Forelimb muscle (tissue), 1 donor: ENCODE results near the gene MAML2. TPM values are rescaled to one million over a fixed set of nuclear protein-coding genes. Genes with fewer than 3 reads are reported as not detected.

Source experiments
- DNase-seq: peaks from one replicate; pipeline ENCODE4 v3.0.0-alpha.2; 2013; ENCODE audit warnings: low read depth
- polyA plus RNA-seq: library from polyadenylated mRNA; unstranded; fragments of 120-200 nt; gene quantifications from one replicate; pipeline ENCODE4 v1.2.1, GENCODE V29; 2013; ENCODE audit not compliant: insufficient read length

Gene MAML2
- polyA plus RNA-seq, 1 donor: 4.4 TPM

DNA sequence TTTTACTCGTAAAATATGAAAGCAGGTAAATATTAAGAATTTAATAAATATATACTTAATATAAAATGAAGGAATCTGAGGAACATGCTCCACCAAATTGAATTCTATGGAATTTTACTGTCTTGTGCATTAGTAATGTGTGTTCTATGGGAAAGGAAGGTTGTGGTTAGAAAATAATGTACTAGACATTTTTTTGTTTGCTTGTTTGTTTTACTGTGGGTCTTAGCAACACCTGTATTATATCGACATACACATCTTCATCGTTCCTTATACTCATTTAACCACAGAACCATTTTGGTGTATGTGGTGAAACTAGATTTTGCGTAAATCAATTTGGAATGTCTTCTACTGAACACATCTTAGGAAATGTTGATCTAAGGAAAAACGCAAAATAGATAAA is 304.9 kb downstream of the MAML2 start:
- no peak for DNase-seq

GRCh38 chr11:96037405-96037949 is 305.5 kb downstream of the MAML2 start:
- no peak for DNase-seq

GRCh38 chr11:96036863-96037262 is 306.1 kb downstream of the MAML2 start:
- DNase-seq: no peak

- DNase-seq: no peak
Measured at GRCh38 chr11:96035740-96036078, 307.3 kb downstream of the MAML2 start.

DNA sequence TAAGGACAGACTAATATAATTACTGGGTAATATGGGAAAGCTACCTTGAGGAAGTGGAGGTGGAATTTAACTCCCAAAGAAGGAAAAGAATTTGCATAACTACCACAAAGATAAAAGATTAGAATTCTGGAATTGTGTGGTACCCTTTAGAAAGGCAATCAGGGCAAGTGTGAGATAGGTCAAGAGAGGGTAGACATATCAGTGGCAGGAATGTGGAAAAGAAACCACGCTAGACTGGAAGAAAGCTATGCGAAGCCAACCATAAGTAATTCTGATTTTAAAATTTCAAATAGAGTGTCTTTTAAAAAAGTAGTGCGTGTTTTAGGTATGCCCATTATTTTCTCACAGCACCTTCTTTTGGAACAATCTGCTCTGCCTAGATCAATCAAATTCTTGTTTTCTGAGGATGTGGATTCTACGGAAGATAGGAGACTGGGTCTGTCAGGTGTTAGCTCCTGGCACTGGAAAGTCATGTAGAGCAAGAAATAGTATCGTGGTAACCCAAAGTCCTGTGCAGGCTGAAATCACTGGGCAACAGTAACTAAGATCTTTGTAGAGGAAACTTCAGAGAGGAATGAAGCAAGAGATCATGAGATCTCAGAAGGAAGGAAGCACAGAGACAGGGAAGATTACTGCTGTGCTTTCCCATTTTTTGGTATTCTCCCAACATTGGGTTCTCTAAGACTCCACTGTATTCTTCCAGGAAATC is 307.8 kb downstream of the MAML2 start:
- no peak for DNase-seq

GRCh38 chr11:96033599-96033998 is 309.4 kb downstream of the MAML2 start:
- DNase-seq: no peak

DNA sequence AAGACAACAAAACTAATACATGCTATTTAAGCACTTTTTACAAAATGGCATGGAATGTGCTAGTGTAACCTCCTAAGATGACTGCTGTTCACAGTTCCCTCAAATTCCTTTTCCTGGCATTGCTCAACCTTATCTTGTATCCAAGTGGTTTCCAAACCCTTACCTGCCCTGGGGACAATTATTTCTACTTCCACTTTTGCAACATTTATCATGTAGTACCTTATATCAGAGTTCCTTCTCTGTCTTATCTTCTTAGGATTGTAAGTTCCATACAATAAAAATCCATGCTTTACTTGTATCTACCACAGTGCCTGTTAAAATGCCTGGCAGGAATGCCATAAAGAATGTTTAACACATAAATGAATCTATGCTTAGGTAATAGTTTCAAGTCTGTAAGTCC is 309.9 kb downstream of the MAML2 start:
- no peak for DNase-seq

GRCh38 chr11:96028746-96029145 is 314.2 kb downstream of the MAML2 start:
- DNase-seq: no peak

GRCh38 chr11:96027021-96027420 is 316.0 kb downstream of the MAML2 start:
- no peak for DNase-seq

GRCh38 chr11:96026310-96026709 is 316.7 kb downstream of the MAML2 start:
- no peak for DNase-seq

GRCh38 chr11:96024666-96025065 is 318.3 kb downstream of the MAML2 start:
- DNase-seq: no peak

- DNase-seq: no peak
Measured at GRCh38 chr11:96023275-96023674, 319.7 kb downstream of the MAML2 start.

DNA sequence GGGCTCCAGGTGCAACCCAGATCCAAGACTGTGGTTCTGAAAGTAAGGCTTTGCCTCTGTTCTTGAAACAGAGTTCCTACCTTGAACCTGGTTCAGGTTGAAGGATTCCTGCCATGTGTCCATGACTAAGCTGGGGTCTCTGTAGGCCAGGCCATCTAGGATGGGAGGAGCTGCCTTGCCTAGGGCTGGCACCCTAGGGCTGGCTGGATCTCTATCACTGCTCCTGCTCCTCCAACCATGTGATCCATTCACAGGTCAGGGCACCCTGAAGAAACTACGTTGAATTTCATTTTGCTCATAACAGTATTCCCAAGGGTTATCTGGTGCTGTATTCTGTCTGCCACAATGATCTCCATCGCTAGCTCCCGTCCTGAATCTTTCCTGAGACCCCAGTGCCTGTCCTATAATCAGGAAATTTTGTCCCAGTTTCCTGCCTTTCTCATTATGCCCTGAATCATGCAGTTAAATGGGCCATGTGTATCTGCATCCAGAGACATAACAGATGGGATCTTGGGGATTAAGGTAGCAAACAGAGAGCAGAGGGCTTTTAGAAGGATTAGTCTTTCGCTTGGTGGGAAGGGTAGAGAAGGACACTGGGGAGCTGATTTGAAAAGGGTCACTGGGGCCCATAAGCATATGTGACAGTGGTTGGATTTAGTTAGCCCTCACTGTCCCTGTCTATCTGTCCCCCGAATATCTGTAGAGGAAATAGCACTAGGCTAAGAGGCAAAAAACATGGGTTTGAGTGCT is 320.9 kb downstream of the MAML2 start:
- DNase-seq: no peak

DNA sequence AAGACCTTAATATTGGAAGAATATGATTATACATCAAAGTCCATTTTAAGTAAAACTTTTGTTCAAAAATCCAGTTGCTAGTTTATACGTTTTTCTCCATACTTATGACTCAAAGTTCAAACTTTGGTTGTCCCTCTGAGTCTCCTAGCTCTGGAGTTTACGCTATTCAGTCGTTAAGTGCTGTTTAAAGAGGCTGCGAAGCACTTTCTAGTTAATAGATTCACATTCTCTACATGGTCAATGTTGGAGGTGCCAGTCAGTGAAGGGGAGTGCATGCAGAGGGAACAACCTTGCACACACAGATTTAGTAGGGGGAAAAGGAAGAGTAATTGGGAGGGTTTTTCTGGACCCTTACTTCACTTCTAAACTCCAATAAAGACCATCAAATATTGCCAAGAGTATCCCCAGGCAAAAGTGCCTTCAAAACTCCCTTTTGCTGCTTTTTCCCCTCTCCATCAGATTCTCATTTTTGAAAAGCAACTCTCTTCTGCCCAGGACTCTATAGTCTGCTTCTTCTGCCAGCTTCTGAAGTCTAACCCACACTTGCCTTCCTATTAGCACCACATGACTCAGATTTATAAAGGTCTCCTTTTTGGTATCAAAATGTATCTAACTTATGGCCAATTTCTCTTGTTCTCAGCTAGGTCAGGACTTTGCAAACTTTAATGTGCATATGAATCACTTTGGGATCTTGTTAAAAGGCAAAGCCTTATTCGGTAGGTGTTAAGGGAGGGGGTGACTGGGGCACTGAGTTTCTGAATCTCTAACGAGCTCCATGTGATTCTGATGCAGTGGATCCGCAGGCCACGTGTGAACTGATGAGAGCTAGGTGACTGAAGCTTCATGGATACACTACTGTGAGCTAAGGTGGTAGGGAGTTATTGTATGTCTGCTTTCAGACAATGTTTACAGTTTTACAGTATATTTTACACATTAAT is 322.9 kb downstream of the MAML2 start:
- no peak for DNase-seq

GRCh38 chr11:96019281-96019680 is 323.7 kb downstream of the MAML2 start:
- DNase-seq: no peak

GRCh38 chr11:96017856-96018255 is 325.1 kb downstream of the MAML2 start:
- DNase-seq: no peak

DNA sequence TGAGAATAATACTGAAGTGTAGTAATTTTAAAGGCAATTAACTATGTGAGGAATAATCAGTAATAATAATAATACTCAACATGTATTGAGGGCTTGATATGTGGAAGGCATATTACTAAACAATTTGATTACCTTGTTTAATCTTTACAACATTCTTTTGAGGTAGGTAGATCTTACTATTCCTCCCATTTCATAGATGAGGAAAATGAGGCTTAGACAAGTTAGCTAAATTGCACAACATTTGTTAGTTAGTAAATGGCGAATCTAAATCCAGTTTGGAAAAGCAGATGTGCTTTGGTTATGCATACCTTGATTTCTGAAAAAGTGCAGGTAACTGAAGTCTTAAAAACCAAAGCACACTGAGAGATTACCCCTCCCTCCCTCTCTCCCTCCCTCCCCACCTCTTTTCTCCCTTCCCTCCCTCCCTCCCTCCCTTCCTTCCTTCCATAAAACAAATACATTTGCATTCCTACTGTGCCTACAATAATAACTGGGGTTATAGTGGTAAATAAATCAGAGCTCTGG is 326.0 kb downstream of the MAML2 start:
- no peak for DNase-seq

DNA sequence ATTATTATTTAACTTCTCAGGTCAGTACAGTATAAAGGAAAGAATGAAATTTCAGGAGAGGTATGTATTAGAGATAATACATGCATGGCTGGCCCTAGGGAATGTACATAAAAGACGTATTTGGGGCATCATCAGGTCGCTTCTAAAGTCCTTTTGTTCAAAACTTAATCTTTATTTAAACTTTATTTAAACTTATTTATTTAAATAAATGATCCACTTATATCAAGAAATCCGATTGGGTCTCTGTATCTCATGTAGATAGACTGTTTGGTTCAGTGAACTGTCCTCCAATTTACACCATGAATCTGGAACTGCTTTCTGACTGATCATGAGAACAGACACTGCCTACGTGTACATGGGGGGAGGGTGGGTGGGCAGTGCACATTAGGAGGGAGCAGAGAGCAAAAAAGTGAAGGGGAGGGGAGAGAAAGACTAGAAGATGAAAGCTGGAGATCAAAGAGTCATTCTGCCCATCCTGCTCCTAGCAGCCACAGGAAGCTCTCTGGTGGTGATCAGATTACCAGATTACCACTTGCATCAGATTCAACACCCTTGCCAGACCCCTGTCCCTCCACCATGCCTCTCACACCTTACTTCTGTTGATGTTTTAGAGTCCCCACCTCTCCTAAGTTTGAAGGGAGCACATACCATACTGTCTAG is 327.0 kb downstream of the MAML2 start:
- no peak for DNase-seq

- DNase-seq: no peak
Measured at GRCh38 chr11:96014217-96014616, 328.8 kb downstream of the MAML2 start.

DNA sequence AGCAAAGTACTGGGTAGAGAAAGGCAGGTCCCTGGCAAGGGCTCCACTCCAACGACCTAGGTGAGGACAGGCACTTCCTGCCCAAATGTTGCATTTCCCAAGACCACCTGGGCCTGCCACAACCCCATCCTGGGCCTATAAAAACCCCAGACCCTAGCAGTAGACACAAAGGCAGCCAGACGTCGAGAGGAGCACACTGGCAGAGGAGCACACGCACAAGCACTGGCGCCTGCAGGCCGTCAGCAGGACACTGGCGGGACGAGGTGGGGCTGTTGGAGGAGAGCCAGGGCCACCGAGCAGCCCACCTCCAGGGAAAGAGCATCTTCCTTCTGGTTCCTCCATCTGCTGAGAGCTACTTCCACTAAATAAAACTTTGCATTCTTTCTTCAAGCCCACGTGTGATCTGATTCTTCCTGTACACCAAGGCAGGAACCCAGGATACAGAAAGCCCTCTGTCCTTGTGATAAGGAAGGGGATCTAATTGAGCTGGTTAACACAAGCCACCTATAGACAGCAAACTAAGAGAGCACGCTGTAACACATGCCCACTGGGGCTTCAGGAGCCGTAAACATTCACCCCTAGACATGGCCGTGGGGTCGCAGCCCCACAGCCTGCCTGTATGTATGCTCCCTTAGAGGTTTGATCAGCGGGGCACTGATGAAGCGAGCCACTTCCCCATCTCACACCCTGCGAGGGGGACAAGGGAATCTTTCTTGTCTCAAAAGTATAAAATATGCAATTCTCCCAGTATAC is 329.4 kb downstream of the MAML2 start:
- DNase-seq: no peak
